ENCODE results near the gene PRR15. TPM values are rescaled to one million over a fixed set of nuclear protein-coding genes. Genes with fewer than 3 reads are reported as not detected.

The PRR15 gene, protein sequence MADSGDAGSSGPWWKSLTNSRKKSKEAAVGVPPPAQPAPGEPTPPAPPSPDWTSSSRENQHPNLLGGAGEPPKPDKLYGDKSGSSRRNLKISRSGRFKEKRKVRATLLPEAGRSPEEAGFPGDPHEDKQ
- total RNA-seq (2021; fragmentation: NEBNext Ultra II Directional; extraction: Animal tissue kit (Norgen Biotek cat#: 25700)) (7.9 and 10.1 TPM in 2 replicates), polyA plus RNA-seq (2011; rRNA removed) (4.9 and 8.4 TPM in 2 replicates), polyA minus RNA-seq (2011; rRNA and poly(A)+ RNA removed) (1.9 and 2.2 TPM in 2 replicates)
- 7.1 TPM for polyA plus RNA-seq (2011; cell fraction: cytosol; rRNA removed)
- polyA plus RNA-seq (2011; cell fraction: nucleus; rRNA removed): 5.7 TPM
- polyA plus RNA-seq (2012, experiment 1 of 2): 4.4 to 6.0 TPM (median 5.6 TPM) in 4 replicates
- polyA plus RNA-seq (2012, experiment 2 of 2): 8.9 TPM
- 7.3 TPM for polyA plus RNA-seq (2013, experiment 1 of 2)
- polyA plus RNA-seq (2013, experiment 2 of 2): 7.7 TPM
- 4.4 TPM for polyA minus RNA-seq (2011; cell fraction: cytosol; rRNA and poly(A)+ RNA removed)
- 4.6 TPM for polyA minus RNA-seq (2011; cell fraction: nucleus; rRNA and poly(A)+ RNA removed)
- long read RNA-seq, experiment 1, partial matches to known transcripts: 1 of 6 reads
- long read RNA-seq, experiment 1, other reads (novel, unspliced or antisense): 1 of 6 reads
- long read RNA-seq, experiment 2: 0 reads

DNA sequence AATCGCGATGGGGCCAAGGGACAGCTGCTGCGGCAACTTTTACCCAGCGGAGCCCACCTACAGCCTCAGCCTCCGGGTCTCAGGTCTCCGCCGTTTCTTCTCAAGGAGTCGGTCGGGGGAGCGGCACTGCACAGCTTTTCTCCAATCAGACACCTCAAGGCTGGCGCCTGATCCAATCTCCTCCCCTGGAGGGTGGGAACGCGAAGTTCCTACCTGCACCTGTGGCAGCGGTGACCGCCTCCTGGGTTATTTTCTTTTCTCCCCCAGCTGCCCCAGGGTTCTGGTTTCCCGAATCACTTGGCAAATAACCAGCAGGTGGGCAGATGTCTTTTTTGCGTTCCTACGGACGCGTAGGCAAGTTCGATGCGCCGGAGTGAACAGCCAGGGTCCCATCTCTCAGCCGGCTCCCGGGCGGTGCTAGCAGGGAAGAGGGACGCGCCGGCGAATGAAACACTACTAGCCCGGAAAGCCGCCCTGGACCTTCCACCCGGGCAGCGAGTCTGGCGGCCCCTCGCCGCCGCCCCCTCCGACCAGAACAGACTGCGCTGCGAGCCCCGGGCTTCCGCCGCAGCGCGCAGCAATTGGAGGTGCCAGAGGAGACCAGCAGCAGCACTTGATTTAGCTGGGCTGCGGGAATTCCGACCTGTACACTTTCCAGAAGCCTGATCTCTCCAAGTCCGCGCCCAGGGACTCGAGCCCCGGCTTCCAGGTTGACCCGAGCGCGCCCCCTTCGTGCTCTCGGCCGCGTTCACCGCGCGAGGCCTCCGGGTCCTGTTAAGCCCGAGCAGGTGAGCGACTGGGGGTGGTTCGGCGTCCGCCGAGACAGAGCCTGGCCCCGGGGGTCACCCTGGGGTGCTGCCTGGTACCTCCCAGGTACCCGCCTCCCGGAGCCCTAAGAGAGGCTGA, at the start of gene PRR15:
TSS of gene PRR15 (plus strand) at position 246 of the 906 bp plus-strand sequence. CDS start 2,495 bp downstream, outside the sequence.
- Histone ChIP-seq H4K8ac (ENCODE audit: extremely low read depth, insufficient read depth, low read length) (peak within 1 kb of the TSS; percentile 57), H3K27me3 (replicated peaks in 1 of 4; ENCODE audit: control insufficient read depth in 3 of 4, extremely low read depth in 1 of 4, insufficient read depth in 3 of 4, low read length in 3 of 4) (peaks cover 0 to 23% (median 23%) of the 10 kb centered on the region in 4 experiments; a peak in 6 of 7 replicates), H2BK15ac (ENCODE audit: low read length) (peak within 1 kb of the TSS; percentile 9; the same call in 1 of the 2 replicates), H3K79me2 (ENCODE audit: control insufficient read depth in 1 of 2, insufficient read depth in 2 of 2, low read length in 2 of 2) (no peaks in the 10 kb centered on the region), H3K4ac (replicated peaks; ENCODE audit: insufficient read length, low read depth, low read length) (peak within 1 kb of the TSS; percentile 27), H3K4me2 (ENCODE audit: insufficient read depth in 1 of 2, low read depth in 2 of 2, low read length in 2 of 2) (peak within 1 kb of the TSS; percentile 92 to 100), H3K18ac (ENCODE audit: extremely low read depth, low read length) (peak within 1 kb of the TSS; percentile 83), H3K9me3 (ENCODE audit: insufficient read depth in 2 of 2, low read depth in 1 of 2, low read length in 1 of 2) (no peaks in the 10 kb centered on the region), H3K4me1 (replicated peaks in 1 of 4; ENCODE audit: control insufficient read depth in 3 of 4, insufficient read depth in 4 of 4, low read length in 3 of 4) (peaks cover 0 to 16% (median 8%) of the 10 kb centered on the region in 4 experiments; a peak in 6 of 7 replicates), H3K23ac (ENCODE audit: insufficient read length) (no peak within 1 kb of the TSS), H2AK5ac (ENCODE audit: low read depth, low read length) (0 out of 2 replicates have a peak within 1 kb of the TSS, but pooled peaks have one; percentile 15), H2BK20ac (ENCODE audit: low read length) (no peak within 1 kb of the TSS), H4K91ac (replicated peaks; ENCODE audit: insufficient read length, low read length) (no peak within 1 kb of the TSS), H4K5ac (ENCODE audit: insufficient read length, low read depth, low read length) (peak within 1 kb of the TSS; percentile 38), H2BK120ac (replicated peaks; ENCODE audit: low read depth, low read length) (peak within 1 kb of the TSS; percentile 61), H3K23me2 (ENCODE audit: low read depth, low read length) (peaks cover 22% of the 10 kb centered on the region), H2BK12ac (ENCODE audit: low read depth, low read length) (peak within 1 kb of the TSS; percentile 82; the same call in 1 of the 2 replicates), H2BK5ac (ENCODE audit: low read depth, low read length) (no peak within 1 kb of the TSS; the same call in 1 of the 2 replicates), H3K14ac (ENCODE audit: insufficient read length) (peak within 1 kb of the TSS; percentile 83), H3K4me3 (ENCODE audit: extremely low read depth in 1 of 4, insufficient read depth in 2 of 4, low read depth in 3 of 4, low read length in 4 of 4) (peak within 1 kb of the TSS; percentile 72 to 96 (median 84)), H3K9ac (replicated peaks in 1 of 4; ENCODE audit: extremely low read depth in 1 of 4, low read depth in 3 of 4, low read length in 3 of 4) (peak within 1 kb of the TSS in 3 of 4 experiments; percentile 13 to 71 (median 20); a peak in 4 of 7 replicates), H3K36me3 (ENCODE audit: control insufficient read depth in 2 of 4, insufficient read depth in 4 of 4, low read length in 3 of 4) (peaks cover 0 to 3% (median 0%) of the 10 kb centered on the region in 4 experiments; a peak in 1 of 8 replicates), H3K56ac (replicated peaks; ENCODE audit: insufficient read length, low read depth, low read length) (peak within 1 kb of the TSS; percentile 49), H2AFZ (ENCODE audit: low read length) (peak within 1 kb of the TSS; percentile 74; the same call in 1 of the 2 replicates), H3K27ac (ENCODE audit: low read depth, low read length) (no peak within 1 kb of the TSS), H3K79me1 (ENCODE audit: low read depth, low read length) (no peaks in the 10 kb centered on the region), H4K20me1 (replicated peaks in 1 of 2; ENCODE audit: control insufficient read depth in 1 of 2, insufficient read depth in 2 of 2, low read length in 2 of 2) (no peaks in the 10 kb centered on the region)
- DNase-seq (ENCODE audit: low read depth in 1 of 2, low spot score in 2 of 2) (peak; percentile 71 to 85), FAIRE-seq (no peak)
- WGBS, 2 experiments (ENCODE audit: extremely low coverage in 1 of 2, insufficient coverage in 1 of 2, insufficient read length in 1 of 2, insufficient replicate concordance in 2 of 2, low coverage in 1 of 2, low lambda C conversion rate in 2 of 2, missing lambda C conversion rate in 1 of 2): 2% methylated on average over 61 of the region's 72 CpGs; no CpG with 5 or more reads in 1 of the 2 experiments
- CTCF ChIA-PET (ENCODE audit: partially characterized antibody): interaction anchor here (0.9 to 1.8 kb wide), 2 partner anchors 10 to 25 kb away, joined by 3 to 4 read pairs; no protein-coding TSS in a partner anchor
- POLR2A ChIA-PET (ENCODE audit: partially characterized antibody): interaction anchor here (0.6 kb wide), 1 partner anchor 250 kb away, joined by 6 read pairs; no protein-coding TSS in a partner anchor
- TF ChIP-seq SUZ12 (IDR thresholded peaks at IDR 0.05; ENCODE audit: low read length) (no peak), RFX5 (IDR thresholded peaks at IDR 0.05; ENCODE audit: borderline replicate concordance, low read depth, low read length) (no peak), CHD2 (IDR thresholded peaks at IDR 0.05; ENCODE audit: low read length) (no peak), TAF1 (IDR thresholded peaks at IDR 0.05; ENCODE audit: low read depth, low read length) (no peak), HDAC6 (IDR thresholded peaks at IDR 0.05; ENCODE audit: low read depth, low read length) (no peak), BACH1 (IDR thresholded peaks at IDR 0.05; ENCODE audit: low read length) (no peak), SIX5 (IDR thresholded peaks at IDR 0.05; ENCODE audit: low read depth, low read length) (no peak), JUN (IDR thresholded peaks at IDR 0.05; ENCODE audit: low read depth, low read length) (no peak), POLR2AphosphoS5 (IDR thresholded peaks at IDR 0.05; ENCODE audit: low read depth, low read length) (no peak)

Data from H1 (cell line).